Stimulated activated CD4-positive, alpha-beta T cell treated with anti-CD3 and anti-CD28 coated beads, Interleukin-12 subunit alpha, Interleukin-12 subunit beta, amount 100 ng/mL, for 48 hours (primary cell): ENCODE measurements around the gene ZNF423.
"Not testable (repeated sequence)": the region's sequence is repeated elsewhere in the genome, so short reads cannot be mapped to it uniquely, and the experiment has no call there.

Experiments used
- DNase-seq, 3 donors: peaks; one replicate each; pipeline ENCODE4 v3.0.0-alpha.2; 2020; ENCODE audit warnings: low read depth in 2 of 3, low spot score in 1 of 3

The ZNF423 gene

DNA sequence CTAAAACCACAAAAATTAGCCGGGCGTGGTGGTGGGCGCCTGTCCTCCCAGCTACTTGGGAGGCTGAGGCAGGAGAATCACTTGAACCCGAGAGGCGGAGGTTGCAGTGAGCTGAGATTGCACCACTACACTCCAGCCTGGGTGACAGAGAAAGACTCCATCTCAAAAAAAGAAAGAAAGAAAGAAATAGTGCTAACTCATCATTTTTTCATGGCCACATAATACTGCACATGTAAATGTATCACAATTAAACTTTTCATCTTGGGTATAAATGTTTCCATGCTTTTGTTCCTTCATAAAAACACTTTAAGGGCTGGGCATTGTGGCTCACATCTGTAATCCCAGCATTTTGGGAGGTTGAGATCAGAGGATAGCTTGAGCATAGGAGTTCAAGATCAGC, 15.9 kb upstream of the ZNF423 start:
- DNase-seq: not testable (repeated sequence)

DNA sequence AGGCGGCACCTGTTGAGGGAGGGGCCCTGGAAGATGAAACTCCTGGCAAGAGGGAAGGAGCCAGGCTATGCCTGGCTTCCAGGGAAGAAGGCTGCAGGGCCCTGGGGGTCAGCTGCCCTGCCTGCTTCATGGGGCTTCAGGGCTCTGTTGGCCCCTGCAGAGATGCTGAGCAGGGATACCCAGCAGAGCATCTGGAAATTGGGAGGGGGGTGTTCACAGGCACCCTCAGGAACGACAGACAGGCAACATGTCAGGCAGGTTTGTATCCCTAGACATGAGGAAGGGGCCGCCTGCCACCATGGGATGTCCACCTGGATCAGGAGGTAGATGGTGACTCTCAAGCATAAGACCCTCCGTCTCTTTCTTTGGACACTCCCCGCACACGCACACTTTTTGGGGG, 13.8 kb upstream of the ZNF423 start:
- no peak for DNase-seq

GRCh38 chr16:49867796-49868668, 12.1 kb upstream of the ZNF423 start:
- DNase-seq: no peak

DNA sequence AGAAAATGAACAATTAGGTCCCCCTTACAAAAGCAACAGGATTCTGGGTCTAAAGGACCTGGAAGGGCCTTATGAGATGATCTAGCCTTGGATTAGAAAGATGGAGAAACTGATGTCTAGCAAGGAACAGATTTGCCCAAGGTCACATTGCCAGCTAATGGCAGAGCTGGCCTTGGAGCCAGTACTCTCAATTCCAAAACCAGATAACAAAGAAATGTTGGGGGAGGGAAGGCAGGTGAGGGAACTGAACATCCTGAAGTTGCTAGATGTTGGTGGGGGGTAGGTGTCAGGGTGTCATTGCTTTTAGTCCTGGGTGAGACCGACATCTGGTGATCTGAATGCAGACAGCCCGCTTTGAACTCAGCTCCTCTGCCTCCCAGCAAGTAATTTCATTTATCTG, 11.3 kb upstream of the ZNF423 start:
- DNase-seq: no peak

- no peak for DNase-seq
Measured at GRCh38 chr16:49866595-49867071, 10.7 kb upstream of the ZNF423 start.

GRCh38 chr16:49862694-49863093, 6.8 kb upstream of the ZNF423 start:
- no peak for DNase-seq

DNA sequence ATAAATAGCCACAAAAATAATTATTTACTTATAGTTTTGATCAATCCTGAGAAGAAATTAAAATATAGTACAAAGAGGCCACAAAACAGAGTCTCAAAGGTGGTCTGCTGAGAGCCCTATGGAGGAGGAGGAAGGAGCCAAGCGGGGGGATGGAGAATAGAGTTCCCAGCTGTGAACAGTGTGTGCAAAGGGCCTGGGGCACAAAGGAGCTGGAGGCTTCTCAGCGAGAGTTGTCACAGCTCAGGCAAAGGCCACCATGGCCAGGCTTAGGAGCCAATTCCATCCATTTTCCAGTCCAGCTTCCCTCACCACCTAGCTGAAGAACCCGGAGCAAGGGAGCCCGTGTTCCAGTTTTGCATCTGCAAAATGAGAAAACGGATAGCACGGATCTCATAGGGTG, 5.4 kb upstream of the ZNF423 start:
- no peak for DNase-seq

DNA sequence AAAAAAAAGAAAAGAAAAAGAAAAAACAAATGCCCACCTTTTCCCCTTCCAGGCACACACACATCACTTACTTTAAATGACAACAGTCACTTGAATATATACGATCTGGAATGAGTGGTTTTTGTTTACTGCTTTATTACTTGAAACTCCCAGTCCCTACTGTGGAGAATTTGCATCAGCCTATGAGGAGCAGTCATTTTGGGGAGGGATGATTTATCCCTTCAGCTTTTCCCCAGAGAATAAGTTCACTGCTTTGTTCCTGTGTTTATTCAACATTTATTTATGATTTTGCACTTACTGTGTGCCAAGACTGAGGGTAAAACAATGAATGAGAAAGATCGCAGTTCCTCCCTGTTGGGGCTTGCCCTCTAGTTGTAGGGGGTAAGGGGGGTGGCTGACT, 4.7 kb upstream of the ZNF423 start:
- DNase-seq: no peak

DNA sequence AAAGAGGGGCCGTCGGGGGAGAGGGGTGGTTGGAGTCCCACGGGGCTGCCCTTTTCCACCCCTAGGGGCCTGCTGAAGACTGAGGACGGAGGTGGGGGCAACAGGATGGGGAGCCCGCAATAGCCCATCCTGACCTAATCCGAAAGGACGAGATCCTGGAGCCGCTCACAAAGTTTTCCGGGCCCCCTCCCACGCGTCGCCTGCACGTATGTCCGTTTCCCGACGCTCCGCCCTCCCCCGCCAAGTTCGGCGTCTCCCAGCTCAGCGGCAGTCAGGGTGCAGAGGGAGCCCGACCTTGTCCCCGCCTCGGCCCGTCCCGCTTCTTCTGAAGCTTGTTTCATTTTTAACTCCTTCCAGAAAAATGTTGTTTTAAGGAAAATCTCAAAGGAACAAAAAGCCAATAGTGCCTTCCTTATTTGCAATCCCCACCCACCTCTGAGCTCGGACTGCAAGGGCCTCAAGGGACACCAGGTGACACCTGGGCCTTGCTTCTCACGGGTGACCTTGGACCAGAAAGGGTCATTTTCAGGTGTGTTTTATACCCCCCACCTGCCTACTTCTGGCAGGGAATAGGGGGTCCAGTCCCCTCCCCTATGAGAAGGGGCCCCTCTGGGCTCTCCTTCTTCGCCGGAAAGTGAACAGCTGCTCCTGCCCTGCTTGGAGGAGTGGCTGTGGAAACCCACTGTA, 3.4 kb upstream of the ZNF423 start:
- no peak for DNase-seq

GRCh38 chr16:49858200-49859124, 2.5 kb upstream of the ZNF423 start:
- no peak for DNase-seq

DNA sequence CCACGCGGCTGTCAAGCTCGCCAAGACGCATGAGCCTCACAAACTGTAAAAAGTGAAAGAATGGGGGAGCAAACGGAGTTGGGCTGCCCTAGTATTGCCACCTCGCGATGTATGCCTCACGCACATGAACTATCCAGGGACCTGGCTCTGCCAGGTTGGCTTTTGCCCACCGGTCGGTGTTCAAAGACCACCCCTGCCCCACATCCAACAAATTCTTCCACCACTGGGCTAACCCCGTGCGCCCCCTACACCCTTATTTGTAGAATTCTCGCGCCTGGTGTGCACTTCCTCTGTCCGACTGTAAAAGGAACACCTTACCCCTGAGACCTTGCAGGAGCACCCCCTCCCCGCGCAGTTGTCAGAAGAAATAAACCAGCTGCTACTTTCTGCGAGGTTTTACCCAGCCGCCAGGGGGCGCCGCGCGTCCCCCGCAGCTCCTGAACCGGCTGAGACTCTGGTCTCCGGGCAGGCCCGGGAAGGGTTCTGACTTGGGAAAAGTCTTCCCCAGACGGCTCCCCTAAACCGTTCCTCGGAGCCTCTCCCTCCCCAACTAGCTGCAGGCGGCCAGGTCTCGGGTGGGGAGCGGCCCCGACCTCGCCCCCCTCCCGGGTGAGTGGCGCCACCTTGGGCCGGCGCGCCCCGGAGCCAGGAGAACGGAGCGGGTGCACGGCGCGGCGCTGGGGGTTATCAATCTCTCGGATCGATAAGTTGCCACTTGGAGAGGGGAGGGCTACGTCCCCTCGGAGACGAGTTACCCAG, 1.7 kb upstream of the ZNF423 start:
- DNase-seq: peak in 2 of 3 donors; percentile 22 to 45

- no peak for DNase-seq
Measured at GRCh38 chr16:49856672-49857330, 889 bp upstream of the ZNF423 start.

DNA sequence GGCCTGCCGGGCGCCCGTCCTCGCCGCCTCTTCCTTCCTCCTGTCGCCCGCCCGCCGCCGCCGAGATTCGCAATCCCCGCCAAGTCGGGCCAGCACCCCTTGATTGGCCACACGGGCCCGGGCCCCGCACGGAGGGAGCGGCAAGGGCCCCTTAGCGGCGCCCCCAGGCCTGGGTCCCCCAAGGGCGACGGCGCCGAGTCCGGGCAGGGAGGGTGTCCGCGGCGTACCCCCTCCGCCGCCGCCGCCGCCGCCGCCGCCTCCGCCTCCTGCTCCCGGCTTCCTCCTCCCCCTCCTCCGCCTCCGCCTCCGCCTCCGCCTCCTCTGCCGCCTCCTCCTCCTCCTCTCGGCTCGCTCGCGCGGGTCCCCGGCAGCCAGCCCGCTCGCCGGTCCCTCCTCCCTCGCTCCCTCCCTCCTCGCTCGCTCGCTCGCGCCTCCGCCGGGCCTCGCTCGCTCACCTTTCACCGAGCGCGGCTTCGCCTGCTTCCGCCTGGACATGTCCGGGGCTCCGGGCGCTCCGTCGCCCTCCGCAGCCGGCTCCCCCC, 561 bp downstream of the ZNF423 start:
- DNase-seq: no peak

GRCh38 chr16:49854796-49855203, 1.1 kb downstream of the ZNF423 start:
- no peak for DNase-seq

GRCh38 chr16:49854188-49854795, 1.6 kb downstream of the ZNF423 start:
- no peak for DNase-seq

DNA sequence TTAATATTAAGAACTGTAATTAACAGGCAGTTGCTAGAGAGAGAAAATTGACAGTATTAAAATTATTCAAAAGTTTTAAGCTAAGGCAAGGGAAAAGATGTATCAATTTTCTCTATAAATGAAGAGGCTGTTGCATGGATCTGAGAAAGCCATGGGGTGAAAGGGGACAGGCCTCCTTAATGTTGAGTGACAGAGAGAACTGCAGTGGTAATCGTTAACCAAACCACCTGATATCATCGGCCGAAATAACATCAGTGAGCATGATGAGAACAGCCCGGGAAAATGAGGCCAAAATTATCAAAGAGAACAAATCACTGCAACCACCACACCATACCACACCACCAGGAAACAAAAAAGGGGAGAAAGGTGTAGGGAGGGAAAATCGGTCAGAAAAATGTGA, 3.6 kb downstream of the ZNF423 start:
- DNase-seq: no peak

GRCh38 chr16:49851468-49851787, 4.5 kb downstream of the ZNF423 start:
- no peak for DNase-seq

DNA sequence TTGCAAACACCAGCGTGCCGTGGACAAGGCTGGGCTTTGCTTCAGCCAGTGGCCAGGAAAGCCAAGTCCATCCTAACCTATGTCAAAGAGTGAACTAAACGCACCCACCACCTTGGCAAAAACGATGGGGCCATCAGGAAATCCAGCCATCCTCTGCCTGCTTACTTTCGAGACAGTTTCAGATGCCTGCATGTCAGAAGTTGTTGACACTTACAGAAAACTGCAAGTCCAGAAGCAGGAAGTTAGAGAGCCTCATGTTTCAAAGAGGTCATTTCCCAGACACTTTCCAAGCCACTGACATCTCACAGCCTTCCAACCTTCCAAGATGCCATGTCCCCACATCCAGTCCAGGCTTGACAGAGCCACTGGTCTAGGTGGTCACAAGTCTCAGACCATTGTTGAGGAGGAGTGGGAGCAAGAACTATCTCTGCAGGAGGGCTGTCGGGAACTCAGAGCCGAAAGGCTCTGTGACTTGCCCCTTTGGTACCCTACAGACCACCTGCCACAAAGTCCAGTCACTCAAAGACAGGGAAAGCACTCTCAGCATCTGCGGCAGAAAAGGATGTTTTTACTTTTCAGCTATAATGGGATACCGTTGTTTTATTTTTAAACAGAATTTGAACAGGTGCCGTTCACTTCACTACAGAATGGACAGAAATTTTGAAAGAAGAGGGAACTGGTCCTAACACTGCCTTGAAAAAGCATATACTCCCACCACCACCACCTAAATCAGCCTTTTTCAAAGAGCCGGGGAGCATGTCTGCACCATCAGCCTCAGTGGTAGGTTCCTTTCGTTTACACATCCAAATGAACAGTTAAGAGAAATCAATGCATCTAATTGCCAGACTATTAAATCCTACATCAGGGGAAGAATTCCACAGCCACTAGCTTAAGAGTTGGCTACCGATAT, 5.1 kb downstream of the ZNF423 start:
- no peak for DNase-seq

GRCh38 chr16:49849754-49850108, 6.2 kb downstream of the ZNF423 start:
- DNase-seq: no peak
